Measurements from ENCODE around the gene ALDH18A1.
A peak's percentile ranks its signal among the peaks of the same experiment; 100 is the strongest.
"Not testable (repeated sequence)": the region's sequence is repeated elsewhere in the genome, so short reads cannot be mapped to it uniquely, and the experiment has no call there.

The ALDH18A1 gene

GRCh38 chr10:95656291-95657164 lies at the start of gene ALDH18A1:
Gene ALDH18A1 (minus strand): TSS chr10:95656711. CDS start chr10:95653377, 3,334 bp downstream.
- peak; percentile 94 for DNase-seq

DNA sequence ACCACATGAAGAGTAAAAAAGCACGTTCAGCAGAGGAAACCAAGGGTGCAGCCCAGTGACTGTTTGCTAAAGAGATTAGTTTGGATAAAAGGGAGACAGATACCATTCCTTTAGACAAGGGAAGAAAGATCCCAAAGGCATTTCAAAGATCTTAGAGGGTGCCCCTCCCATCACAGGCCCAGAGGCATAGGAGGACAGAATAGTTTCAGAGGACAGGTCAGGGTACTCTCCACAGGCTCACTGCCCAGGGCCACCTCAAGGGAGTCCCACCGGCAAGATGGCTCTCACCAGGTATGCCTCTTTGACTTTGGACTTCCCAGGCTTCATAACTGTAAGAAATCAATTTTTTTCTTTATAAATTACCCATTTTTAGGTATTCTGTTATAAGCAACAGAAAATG lies 41.9 kb upstream of the ALDH18A1 start:
- no peak for DNase-seq

DNA sequence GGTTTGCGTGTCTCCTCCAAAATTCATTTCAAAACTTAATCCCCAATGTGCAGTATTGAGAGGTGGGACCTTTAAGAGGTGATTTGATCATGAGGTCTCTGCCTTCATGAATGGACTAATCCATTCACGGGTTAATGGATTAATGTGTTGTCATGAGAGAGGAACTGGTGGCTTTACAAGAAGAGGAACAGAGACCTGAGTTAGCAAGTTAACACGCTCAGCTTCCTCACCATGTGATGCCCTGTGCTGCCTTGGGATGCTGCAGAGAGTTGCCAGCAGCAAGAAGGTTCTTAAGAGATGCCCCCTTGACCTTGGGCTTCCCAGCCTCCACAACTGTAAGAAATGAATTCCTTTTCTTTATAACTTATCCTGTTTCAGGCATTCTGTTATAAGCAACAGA lies 40.9 kb upstream of the ALDH18A1 start:
- DNase-seq = no peak

DNA sequence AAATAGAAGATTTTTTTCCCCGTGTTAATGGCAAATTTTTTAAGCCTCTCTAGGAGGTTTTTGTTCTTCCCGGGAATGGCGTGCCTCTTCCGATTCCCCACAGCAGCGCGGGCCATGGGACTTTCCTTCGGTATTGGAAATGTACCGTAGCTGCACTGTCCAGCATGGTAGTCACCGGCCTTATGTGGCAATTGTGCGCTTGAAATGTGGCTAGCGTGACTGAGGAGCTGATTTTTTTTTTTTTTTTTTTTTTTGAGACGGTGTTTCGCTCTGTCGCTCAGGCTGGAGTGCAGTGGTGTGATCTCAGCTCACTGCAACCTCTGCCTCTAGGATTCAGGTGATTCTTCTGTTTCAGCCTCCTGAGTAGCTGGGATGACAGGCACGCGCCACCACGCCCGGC lies 38.2 kb upstream of the ALDH18A1 start:
- no peak for DNase-seq

DNA sequence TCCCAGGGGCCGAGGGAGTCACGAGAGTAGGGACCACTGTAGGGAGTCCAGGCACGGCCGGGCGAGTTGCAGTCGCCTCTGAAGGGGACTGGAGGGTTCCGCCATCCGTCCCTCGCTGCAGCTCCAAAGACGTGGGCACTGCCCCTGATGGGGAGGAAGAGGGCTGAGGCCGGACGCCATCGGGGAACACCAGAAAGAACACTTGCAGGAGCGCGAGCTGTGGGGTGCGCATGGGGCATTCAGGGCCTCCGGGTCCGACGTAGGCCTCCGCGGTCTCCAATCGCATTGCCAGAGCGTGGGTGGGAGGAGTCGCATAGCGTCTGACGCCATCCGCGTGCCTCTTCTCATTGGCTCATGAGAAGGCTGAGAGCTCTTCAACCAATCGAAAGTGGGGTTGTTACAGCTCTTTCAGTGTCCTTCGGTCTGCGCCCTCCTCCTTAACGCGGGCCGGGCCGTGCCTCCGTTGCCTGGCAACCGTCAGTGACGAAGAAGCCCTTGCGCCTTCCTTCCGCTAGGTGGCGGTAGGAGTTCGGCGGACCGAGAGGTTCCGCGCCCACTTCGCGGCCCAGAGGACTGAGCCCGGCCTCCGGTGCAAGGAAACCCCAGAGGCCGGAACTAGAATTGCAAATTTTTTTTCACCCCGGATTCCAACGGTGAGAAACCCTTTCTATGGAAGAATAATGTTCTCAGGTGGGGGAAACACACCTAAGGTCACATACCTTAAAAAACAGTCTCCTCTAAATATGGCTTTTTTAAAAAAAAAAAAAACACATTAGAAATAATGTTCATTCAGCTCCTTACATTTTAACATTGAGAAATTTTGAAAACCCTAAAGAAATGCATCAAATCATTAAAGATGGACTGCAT lies 37.4 kb upstream of the ALDH18A1 start, which contains the start of gene TCTN3:
Gene TCTN3, minus strand, starts transcription at position 260 of the 867 bp plus-strand sequence. Its CDS starts 28 bp downstream, at position 232.
- DNase-seq = peak; percentile 98

- DNase-seq = no peak
Measured at GRCh38 chr10:95693071-95693667, 36.7 kb upstream of the ALDH18A1 start.

GRCh38 chr10:95691281-95691680 lies 34.8 kb upstream of the ALDH18A1 start:
- DNase-seq = no peak

GRCh38 chr10:95688648-95689047 lies 32.1 kb upstream of the ALDH18A1 start:
- DNase-seq = no peak

DNA sequence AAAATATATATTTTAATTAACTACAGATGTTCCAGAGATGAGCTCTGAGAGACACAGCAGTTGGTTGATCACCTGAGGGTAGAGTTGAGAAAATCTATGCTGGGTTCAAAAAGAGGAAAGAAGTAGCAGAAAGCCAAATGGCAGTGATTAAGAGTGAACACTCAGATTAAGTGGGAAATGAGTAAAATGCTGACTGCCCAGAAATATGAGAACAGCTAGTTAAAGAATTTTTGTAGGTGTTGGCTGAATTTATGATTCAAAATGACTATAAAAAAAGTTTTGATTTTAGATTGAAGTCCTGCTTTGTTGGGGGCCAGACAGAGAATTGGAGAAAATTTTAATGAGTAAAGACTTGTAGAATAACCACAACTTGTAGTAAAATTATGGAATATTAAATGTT lies 27.5 kb upstream of the ALDH18A1 start:
- no peak for DNase-seq

GRCh38 chr10:95675403-95676116 lies 19.0 kb upstream of the ALDH18A1 start:
- no peak for DNase-seq

DNA sequence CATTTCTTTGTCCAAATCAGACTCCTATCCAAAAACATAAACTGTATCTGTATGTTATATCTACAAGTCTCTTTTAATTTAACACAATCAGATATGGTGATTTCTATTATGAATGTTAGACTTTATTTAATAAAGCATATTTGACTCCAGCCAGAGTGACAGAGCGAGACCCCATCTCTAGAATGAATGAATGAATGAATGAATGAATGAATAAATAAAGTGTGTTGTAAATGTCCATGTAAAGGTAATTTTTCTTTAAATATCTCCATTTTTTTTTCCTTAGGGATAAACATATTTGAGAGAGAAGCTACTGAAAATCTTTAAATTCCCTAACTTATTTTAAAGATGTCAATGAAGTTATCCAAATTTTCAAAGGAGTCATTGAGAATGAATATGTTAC lies 18.1 kb upstream of the ALDH18A1 start:
- no peak for DNase-seq

- not testable (repeated sequence) for DNase-seq
Measured at GRCh38 chr10:95672641-95673040, 16.1 kb upstream of the ALDH18A1 start.

DNA sequence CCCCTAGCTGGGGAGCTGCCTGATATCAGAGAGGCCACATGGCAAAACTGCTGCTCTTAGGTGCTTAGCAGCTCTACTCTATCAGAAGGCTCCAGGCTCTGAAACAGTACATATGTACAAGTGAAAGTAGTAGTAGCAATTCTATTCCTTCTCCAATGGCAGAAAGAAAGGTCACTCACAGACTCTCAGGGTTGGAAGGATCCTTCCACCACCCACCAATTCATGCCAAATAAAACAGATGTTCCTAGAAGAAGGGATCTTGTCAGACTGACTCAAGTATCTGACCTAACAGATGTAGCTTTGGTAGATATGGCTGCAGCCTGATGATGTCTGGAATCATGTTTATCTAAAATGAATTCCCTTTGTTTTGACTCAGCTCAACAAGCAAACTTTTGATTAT lies 8.0 kb upstream of the ALDH18A1 start:
- DNase-seq = no peak

- no peak for DNase-seq
Measured at GRCh38 chr10:95663496-95663895, 7.0 kb upstream of the ALDH18A1 start.

GRCh38 chr10:95661818-95662217 lies 5.3 kb upstream of the ALDH18A1 start:
- no peak for DNase-seq

GRCh38 chr10:95660283-95660682 lies 3.8 kb upstream of the ALDH18A1 start:
- no peak for DNase-seq

DNA sequence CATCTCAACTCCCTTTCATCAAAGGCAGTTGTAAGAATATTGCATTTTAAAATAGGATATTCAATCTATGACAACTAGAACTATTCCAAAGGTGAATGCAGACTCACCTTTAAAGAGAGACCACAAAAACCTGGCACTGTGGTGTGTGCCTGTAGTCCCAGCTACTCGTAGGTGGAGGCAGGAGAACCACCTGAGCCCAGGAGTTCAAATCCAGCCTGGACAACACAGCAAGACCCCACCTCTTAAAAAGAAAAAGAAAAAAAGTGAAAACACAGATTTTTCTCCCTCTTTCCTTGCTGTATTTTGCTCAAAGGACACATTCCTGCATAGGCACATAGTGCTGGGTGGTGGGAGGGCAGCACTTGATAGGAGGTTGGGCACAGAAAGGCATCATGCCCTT lies 739 bp upstream of the ALDH18A1 start:
- no peak for DNase-seq

- DNase-seq = no peak
Measured at GRCh38 chr10:95655571-95656290, 780 bp downstream of the ALDH18A1 start.

DNA sequence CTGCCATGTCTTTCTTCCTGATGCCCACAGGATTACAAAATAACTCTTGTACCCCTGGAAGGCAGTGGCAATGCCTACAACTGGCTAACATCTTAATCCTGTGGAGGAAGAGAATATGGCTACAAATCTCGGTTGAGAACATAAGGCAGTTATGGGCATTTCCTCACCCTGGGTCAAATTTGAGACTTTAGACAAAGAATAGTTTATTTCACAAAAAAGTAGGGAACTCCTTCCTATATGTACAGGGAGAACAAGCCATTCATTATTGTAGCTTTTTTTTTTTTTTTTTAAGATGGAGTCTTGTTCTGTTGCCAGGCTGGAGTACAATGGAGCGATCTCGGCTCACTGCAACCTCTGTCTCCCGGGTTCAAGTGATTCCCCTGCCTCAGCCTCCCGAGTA lies 2.6 kb downstream of the ALDH18A1 start:
- DNase-seq = no peak

DNA sequence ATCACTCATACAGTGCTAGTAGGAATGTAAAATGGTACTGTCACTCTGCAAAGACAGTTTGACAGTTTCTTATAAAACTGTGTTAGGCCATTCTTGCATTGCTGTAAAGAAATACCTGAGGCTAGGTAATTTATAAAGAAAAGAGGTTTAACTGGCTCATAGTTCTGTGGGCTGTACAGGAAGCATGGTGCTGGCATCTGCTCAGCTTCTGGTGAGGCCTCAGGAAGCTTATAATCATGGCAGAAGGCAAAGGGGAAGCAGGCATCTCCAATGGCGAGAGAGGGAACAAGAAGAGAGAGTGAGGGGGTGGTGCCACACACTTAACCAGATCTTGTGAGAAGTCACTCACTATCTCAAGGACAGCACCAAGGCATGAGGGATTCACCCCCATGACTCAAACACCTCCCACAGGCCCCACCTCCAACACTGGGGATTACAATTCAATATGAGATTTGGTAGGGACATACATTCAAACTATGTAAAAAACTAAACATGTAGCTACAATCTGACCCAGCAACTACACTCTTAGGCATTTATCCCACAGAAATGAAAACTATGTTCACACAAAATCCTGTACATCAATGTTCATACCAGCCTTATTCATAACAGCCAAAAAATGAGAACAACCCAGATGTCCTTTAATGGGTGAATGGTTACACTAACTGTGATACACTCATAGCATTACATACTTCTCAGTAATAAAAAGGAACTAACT lies 5.0 kb downstream of the ALDH18A1 start:
- DNase-seq = no peak

DNA sequence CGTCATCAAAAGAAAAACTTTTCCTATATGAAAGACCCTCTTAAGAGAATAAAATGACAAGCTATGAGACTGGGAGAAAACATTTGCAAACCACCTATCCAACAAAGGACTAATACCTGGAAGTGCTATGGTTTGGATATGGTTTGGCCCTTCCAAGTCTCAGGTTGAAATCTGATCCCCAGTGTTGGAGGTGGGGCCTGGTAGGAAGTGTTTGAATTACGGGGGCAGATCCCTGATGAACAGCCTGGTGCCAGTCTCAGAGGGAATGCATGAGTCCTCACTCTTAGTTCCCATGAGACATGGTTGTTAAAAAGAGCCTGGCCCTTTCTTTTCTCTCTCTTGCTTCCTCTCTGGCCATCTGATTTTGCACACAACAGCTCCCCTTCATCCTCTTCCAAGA lies 6.3 kb downstream of the ALDH18A1 start:
- no peak for DNase-seq

All from T1000 (cell line).